ENCODE measurements around the gene SDC4. TPM values are rescaled to one million over a fixed set of nuclear protein-coding genes. Genes with fewer than 3 reads are reported as not detected.
A peak's percentile ranks its signal among the peaks of the same experiment; 100 is the strongest.

Gene SDC4
- total and polyA plus RNA-seq, 9 of the 15 experiments (the other 6 are each of a cell fraction or from before 2014, with no cell fraction given): 2.1 to 10.7 (median 6.3) TPM

DNA sequence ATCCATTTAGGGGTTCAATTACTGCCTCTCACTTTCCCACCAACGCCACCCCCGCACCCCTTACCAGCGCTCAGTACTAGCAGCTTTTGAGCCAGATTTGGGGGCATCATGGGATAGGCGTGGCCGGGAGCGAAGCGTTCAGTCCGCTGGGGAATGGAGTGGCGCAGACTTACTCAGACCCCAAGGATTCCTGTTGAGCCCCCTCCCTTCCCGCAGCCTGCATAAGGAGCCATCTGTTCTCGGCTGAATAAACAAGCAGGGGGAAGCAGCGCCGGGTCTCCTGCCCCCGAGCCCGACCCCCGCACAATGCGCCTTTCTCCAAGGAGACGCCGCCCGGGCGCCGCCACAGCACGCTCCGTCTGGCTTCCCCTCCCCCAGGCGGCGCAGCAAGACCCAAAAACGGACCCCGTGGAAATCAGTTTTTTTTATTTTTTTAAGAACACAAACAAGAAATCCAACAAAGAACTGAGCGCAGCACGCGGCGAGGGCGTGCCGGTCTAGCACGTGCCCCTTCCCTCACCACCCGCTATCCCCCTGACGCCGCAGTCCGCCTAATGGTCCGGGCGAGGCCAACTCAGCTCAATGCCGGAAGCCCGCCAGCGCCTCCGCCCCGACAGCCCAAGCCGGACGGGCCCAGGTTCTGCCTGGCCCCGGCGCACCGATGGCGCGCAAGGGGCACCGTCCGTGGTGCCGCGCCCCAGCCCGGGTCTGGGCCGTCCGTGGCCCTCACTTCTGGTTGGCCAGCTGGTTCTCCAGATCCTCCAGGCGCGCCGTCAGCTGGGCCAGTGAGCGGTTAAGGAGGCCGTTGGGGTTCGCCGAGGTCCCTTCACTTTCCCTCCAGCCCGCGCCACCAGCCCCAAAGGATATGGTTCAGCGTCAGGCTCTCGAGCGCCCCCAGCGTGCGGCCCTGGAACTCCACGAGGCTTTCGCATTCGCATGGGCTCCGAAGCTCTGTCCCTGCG, 54.9 kb downstream of the SDC4 start (continued):
- TF ChIP-seq, protein P1, sequence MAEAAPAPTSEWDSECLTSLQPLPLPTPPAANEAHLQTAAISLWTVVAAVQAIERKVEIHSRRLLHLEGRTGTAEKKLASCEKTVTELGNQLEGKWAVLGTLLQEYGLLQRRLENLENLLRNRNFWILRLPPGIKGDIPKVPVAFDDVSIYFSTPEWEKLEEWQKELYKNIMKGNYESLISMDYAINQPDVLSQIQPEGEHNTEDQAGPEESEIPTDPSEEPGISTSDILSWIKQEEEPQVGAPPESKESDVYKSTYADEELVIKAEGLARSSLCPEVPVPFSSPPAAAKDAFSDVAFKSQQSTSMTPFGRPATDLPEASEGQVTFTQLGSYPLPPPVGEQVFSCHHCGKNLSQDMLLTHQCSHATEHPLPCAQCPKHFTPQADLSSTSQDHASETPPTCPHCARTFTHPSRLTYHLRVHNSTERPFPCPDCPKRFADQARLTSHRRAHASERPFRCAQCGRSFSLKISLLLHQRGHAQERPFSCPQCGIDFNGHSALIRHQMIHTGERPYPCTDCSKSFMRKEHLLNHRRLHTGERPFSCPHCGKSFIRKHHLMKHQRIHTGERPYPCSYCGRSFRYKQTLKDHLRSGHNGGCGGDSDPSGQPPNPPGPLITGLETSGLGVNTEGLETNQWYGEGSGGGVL (CRISPR knock-in tag; IDR thresholded peaks at IDR 0.05): no peak
- TF ChIP-seq BACH1 (tag; IDR thresholded peaks at IDR 0.05): no peak
- no peak for TF ChIP-seq ZNF57 (CRISPR knock-in tag; IDR thresholded peaks at IDR 0.05)
- TF ChIP-seq RBM22 (IDR thresholded peaks at IDR 0.05; ENCODE audit: low read depth, low read length, poor library complexity, severe bottlenecking): no peak
- TF ChIP-seq ETS2 (tag; IDR thresholded peaks at IDR 0.05; ENCODE audit: borderline replicate concordance, poor library complexity, severe bottlenecking): no peak
- TF ChIP-seq KLF13 (tag; IDR thresholded peaks at IDR 0.05; ENCODE audit: borderline replicate concordance, low read depth): no peak
- TF ChIP-seq ZNF212 (CRISPR knock-in tag; IDR thresholded peaks at IDR 0.05): no peak
- TF ChIP-seq, protein P2, sequence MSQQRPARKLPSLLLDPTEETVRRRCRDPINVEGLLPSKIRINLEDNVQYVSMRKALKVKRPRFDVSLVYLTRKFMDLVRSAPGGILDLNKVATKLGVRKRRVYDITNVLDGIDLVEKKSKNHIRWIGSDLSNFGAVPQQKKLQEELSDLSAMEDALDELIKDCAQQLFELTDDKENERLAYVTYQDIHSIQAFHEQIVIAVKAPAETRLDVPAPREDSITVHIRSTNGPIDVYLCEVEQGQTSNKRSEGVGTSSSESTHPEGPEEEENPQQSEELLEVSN (IDR thresholded peaks at IDR 0.05; ENCODE audit: borderline replicate concordance in 1 of 2, extremely low read depth in 1 of 2, insufficient read depth in 1 of 2, insufficient read length in 1 of 2, low read depth in 1 of 2, low read length in 1 of 2, poor library complexity in 1 of 2, severe bottlenecking in 1 of 2): peak; percentile 79 to 86
- TF ChIP-seq, protein P3, sequence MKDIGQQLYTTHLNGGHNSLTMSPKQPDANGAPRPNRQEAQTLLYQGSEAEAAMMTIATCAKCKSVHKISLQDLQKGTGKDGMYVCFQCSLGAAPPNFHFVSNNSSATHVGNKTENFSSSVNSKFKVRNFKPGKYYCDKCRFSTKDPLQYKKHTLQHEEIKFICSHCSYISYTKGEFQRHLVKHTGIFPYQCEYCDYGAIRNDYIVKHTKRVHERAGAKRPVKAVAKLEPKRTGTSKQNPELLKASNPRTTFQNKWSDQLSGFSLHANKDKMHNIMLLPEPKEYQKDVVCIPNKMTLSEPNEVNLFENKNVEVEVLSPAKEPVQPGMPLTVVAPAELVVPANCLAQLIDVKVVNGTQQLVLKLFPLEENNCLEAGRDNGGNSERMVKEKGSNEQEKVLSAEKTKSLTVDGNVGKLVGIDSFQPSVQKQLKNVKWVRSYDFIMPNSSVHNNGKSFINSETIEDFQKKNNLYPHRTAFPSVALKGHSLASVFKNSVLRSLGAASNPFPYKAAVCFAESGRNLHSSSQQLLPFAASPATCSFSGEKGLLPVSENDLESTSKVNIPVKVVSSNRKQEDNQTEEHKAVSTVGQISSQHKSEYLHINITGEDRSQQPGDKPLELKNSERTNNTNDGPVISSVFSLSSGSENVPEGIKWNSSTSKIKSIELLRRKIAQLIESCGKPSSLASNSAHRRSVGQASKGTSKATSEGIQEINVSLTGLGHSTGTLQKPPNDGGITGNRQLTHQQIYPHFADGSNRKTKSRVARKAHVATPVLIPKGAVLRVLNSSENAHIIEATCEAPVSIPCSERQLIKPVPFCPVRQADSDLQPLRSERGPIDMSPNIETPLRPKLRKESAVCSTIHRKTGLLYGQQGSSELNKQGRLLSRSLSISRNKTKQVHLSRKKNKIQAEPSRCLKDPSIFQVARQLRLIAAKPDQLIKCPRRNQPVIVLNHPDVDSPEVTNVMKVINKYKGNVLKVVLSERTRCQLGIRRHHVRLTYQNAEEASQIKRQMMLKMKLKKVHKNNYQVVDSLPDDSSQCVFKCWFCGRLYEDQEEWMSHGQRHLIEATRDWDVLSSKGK (CRISPR knock-in tag; IDR thresholded peaks at IDR 0.05): no peak
- TF ChIP-seq, protein P4, sequence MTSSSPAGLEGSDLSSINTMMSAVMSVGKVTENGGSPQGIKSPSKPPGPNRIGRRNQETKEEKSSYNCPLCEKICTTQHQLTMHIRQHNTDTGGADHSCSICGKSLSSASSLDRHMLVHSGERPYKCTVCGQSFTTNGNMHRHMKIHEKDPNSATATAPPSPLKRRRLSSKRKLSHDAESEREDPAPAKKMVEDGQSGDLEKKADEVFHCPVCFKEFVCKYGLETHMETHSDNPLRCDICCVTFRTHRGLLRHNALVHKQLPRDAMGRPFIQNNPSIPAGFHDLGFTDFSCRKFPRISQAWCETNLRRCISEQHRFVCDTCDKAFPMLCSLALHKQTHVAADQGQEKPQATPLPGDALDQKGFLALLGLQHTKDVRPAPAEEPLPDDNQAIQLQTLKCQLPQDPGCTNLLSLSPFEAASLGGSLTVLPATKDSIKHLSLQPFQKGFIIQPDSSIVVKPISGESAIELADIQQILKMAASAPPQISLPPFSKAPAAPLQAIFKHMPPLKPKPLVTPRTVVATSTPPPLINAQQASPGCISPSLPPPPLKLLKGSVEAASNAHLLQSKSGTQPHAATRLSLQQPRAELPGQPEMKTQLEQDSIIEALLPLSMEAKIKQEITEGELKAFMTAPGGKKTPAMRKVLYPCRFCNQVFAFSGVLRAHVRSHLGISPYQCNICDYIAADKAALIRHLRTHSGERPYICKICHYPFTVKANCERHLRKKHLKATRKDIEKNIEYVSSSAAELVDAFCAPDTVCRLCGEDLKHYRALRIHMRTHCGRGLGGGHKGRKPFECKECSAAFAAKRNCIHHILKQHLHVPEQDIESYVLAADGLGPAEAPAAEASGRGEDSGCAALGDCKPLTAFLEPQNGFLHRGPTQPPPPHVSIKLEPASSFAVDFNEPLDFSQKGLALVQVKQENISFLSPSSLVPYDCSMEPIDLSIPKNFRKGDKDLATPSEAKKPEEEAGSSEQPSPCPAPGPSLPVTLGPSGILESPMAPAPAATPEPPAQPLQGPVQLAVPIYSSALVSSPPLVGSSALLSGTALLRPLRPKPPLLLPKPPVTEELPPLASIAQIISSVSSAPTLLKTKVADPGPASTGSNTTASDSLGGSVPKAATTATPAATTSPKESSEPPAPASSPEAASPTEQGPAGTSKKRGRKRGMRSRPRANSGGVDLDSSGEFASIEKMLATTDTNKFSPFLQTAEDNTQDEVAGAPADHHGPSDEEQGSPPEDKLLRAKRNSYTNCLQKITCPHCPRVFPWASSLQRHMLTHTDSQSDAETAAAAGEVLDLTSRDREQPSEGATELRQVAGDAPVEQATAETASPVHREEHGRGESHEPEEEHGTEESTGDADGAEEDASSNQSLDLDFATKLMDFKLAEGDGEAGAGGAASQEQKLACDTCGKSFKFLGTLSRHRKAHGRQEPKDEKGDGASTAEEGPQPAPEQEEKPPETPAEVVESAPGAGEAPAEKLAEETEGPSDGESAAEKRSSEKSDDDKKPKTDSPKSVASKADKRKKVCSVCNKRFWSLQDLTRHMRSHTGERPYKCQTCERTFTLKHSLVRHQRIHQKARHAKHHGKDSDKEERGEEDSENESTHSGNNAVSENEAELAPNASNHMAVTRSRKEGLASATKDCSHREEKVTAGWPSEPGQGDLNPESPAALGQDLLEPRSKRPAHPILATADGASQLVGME (CRISPR knock-in tag; IDR thresholded peaks at IDR 0.05): 0 out of 2 replicates have a peak, but pooled peaks have one; percentile 19

Measured in K562 (cell line).